SK-N-SH treated with all-trans-retinoic acid at 6 μM for 48 hours (cell line): Measurements from ENCODE around the gene RGS10.

Experiments
- ARNTL ChIP-seq: fragments of 450-650 bp; formaldehyde crosslinking; IDR thresholded peaks from 2 replicates; pipeline ENCODE4 v1.5.0; 2020; ENCODE audit warnings: low read depth, mild to moderate bottlenecking, moderate library complexity, borderline replicate concordance
- BACH2 ChIP-seq: fragments of 250-450 bp; sonication (Bioruptor Pico); IDR thresholded peaks from 2 replicates; pipeline ENCODE4 v1.9.0; 2021; ENCODE audit warnings: mild to moderate bottlenecking, borderline replicate concordance
- TCF4 ChIP-seq: fragments of 250-450 bp; sonication (Bioruptor Pico); IDR thresholded peaks from 2 replicates; pipeline ENCODE4 v1.8.0; 2021; ENCODE audit warnings: mild to moderate bottlenecking, moderate library complexity, borderline replicate concordance
- ZFP3 ChIP-seq: fragments of 250-450 bp; sonication (Bioruptor Pico); IDR thresholded peaks from 2 replicates; pipeline ENCODE4 v1.5.0; 2020; ENCODE audit warnings: mild to moderate bottlenecking, moderate library complexity
- TF ChIP-seq, protein P1 (sequence below): fragments of 250-450 bp; sonication (Bioruptor Pico); IDR thresholded peaks from 2 replicates; pipeline ENCODE4 v1.8.0; 2020; ENCODE audit warnings: mild to moderate bottlenecking, moderate library complexity, borderline replicate concordance

DNA sequence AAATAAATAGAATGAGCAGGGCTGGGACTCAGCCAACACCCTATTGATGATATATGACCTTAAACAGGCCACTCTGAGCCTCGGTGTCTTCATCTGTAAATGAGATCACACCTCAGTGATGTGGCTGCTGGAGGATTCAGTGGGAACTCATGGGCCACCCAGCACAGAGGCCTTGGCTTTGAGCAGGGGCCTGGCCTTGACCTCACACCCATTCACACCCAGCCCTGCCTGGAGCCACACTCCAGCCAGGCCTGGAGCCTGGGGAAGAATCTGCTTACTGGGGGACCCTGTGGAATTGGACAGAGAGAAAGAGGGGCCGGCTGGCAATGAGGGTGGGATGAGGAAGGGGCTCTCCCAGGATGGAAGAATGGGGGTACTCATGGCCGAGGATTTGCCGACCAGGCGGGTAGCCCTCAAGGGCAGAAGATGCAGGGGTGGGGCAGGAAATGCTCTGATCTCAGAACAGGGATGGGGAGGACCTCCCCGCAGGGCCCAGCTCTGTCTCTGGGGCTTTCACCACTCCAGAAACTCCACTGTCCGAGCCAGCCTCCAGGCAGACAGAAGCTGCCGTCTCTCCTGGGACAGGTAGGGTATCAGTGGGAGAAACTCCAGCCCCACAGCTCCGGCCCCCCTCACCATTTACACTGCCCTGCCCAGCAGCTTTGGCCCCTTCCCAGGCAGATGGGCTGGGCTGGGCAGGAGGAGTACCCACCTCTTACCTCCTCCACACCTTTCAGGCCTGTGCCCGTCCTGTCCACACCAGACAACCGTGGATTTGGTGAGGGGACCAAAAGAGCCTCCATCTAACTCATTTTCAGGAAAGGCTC is 81.9 kb downstream of the RGS10 start:
- TF ChIP-seq ARNTL: no peak
- TF ChIP-seq BACH2 (CRISPR knock-in tag): no peak
- TF ChIP-seq, protein P1, sequence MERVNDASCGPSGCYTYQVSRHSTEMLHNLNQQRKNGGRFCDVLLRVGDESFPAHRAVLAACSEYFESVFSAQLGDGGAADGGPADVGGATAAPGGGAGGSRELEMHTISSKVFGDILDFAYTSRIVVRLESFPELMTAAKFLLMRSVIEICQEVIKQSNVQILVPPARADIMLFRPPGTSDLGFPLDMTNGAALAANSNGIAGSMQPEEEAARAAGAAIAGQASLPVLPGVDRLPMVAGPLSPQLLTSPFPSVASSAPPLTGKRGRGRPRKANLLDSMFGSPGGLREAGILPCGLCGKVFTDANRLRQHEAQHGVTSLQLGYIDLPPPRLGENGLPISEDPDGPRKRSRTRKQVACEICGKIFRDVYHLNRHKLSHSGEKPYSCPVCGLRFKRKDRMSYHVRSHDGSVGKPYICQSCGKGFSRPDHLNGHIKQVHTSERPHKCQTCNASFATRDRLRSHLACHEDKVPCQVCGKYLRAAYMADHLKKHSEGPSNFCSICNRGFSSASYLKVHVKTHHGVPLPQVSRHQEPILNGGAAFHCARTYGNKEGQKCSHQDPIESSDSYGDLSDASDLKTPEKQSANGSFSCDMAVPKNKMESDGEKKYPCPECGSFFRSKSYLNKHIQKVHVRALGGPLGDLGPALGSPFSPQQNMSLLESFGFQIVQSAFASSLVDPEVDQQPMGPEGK (CRISPR knock-in tag): no peak
- no peak for TF ChIP-seq TCF4
- no peak for TF ChIP-seq ZFP3 (CRISPR knock-in tag)
